H1 (cell line): ENCODE results near the gene CIDEA. TPM values are rescaled to one million over a fixed set of nuclear protein-coding genes. Genes with fewer than 3 reads are reported as not detected.

Experiments
- CTCF ChIA-PET: fragments of 300-600 bp; sonication (Branson Sonifier 250); formaldehyde crosslinking; loops from one replicate; lab custom pipeline; 2021; ENCODE audit not compliant: partially characterized antibody; lab: Charles Lee
- POLR2A ChIA-PET: fragments of 300-600 bp; sonication (Branson Sonifier 250); formaldehyde crosslinking; loops from one replicate; lab custom pipeline; 2021; ENCODE audit warnings: inconsistent platforms; ENCODE audit not compliant: partially characterized antibody; lab: Charles Lee
- DNase-seq, 2 experiments: peaks; one replicate each; pipeline versions ENCODE4 v3.0.0 to v3.0.0-alpha.2; 2010 to 2022; ENCODE audit warnings: low spot score in 2 of 2, low read depth in 1 of 2, mixed read lengths in 1 of 2
- FAIRE-seq: peaks from 2 replicates; lab custom pipeline; 2011; peaks lifted over from hg19 to GRCh38; lab: Jason Lieb, UNC
- H2AFZ ChIP-seq: 2 replicates; pipeline ENCODE4 v1.8.1; 2012; ENCODE audit warnings: low read length, inconsistent platforms
- H2AK5ac ChIP-seq: 2 replicates; pipeline ENCODE4 v1.6.1; 2013; ENCODE audit warnings: low read depth, low read length
- H2BK120ac ChIP-seq: replicated peaks from 2 replicates; pipeline ENCODE3; 2013; ENCODE audit warnings: low read depth, low read length, inconsistent platforms
- H2BK12ac ChIP-seq: 2 replicates; pipeline ENCODE4 v1.6.1; 2013; ENCODE audit warnings: low read depth, low read length
- H2BK15ac ChIP-seq: 2 replicates; pipeline ENCODE4 v1.6.1; 2013; ENCODE audit warnings: low read length
- H2BK20ac ChIP-seq: 2 replicates; pipeline ENCODE4 v1.6.1; 2013; ENCODE audit warnings: low read length
- H2BK5ac ChIP-seq: 2 replicates; pipeline ENCODE4 v1.6.1; 2013; ENCODE audit warnings: low read depth, low read length
- H3K14ac ChIP-seq: 2 replicates; pipeline ENCODE4 v1.6.1; 2013; ENCODE audit warnings: inconsistent platforms; ENCODE audit not compliant: insufficient read length
- H3K18ac ChIP-seq: 2 replicates; pipeline ENCODE4 v1.6.1; 2013; ENCODE audit warnings: low read length; ENCODE audit errors: extremely low read depth
- H3K23ac ChIP-seq: 2 replicates; pipeline ENCODE4 v1.6.1; 2013; ENCODE audit warnings: inconsistent platforms; ENCODE audit not compliant: insufficient read length
- H3K23me2 ChIP-seq: 2 replicates; pipeline ENCODE4 v1.6.1; 2013; ENCODE audit warnings: low read depth, low read length
- H3K27ac ChIP-seq: 2 replicates; pipeline ENCODE4 v1.6.1; 2011; ENCODE audit warnings: low read depth, low read length, inconsistent platforms
- H3K27me3 ChIP-seq, 4 experiments: replicated peaks in 1 of 4; 1 replicate in 1 of 4; 2 replicates in 3 of 4; pipeline versions ENCODE4 v1.6.1 to v1.8.1; 2011 to 2013; ENCODE audit warnings: low read length in 3 of 4, mild to moderate bottlenecking in 3 of 4, inconsistent platforms in 2 of 4, mixed read lengths in 2 of 4, moderate library complexity in 1 of 4; ENCODE audit not compliant: control insufficient read depth in 3 of 4, insufficient read depth in 3 of 4; ENCODE audit errors: extremely low read depth in 1 of 4
- H3K36me3 ChIP-seq, 4 experiments: 2 replicates each; pipeline versions ENCODE4 v1.6.1 to v1.8.1; 2011 to 2013; ENCODE audit warnings: mild to moderate bottlenecking in 4 of 4, low read length in 3 of 4, moderate library complexity in 2 of 4, control low read depth in 1 of 4, inconsistent platforms in 1 of 4; ENCODE audit not compliant: insufficient read depth in 4 of 4, control insufficient read depth in 2 of 4
- H3K4ac ChIP-seq: replicated peaks from 2 replicates; pipeline ENCODE3; 2013; ENCODE audit warnings: low read length, low read depth, mixed read lengths, inconsistent platforms; ENCODE audit not compliant: insufficient read length
- H3K4me1 ChIP-seq, 4 experiments: replicated peaks in 1 of 4; 1 replicate in 1 of 4; 2 replicates in 3 of 4; pipeline versions ENCODE4 v1.6.1 to v1.8.1; 2011 to 2013; ENCODE audit warnings: low read length in 3 of 4, inconsistent platforms in 2 of 4, mixed read lengths in 1 of 4; ENCODE audit not compliant: insufficient read depth in 4 of 4, control insufficient read depth in 3 of 4
- H3K4me2 ChIP-seq, 2 experiments: 2 replicates each; pipeline versions ENCODE4 v1.6.1 to v1.8.1; 2011 to 2013; ENCODE audit warnings: low read depth in 2 of 2, low read length in 2 of 2, control low read depth in 1 of 2, inconsistent platforms in 1 of 2, mild to moderate bottlenecking in 1 of 2; ENCODE audit not compliant: insufficient read depth in 1 of 2
- H3K4me3 ChIP-seq, 4 experiments: fragments of 200-600, 300-600 bp in 1 of 4; sonication (generic), shearing (Covaris generic), sonication (Bioruptor Twin) in 1 of 4; 2 replicates each; pipeline versions ENCODE4 v1.5.1 to v1.8.1; 2011 to 2016; ENCODE audit warnings: low read length in 4 of 4, low read depth in 3 of 4, control low read depth in 2 of 4, inconsistent platforms in 2 of 4, mild to moderate bottlenecking in 2 of 4, mixed read lengths in 1 of 4, moderate library complexity in 1 of 4; ENCODE audit not compliant: insufficient read depth in 2 of 4; ENCODE audit errors: extremely low read depth in 1 of 4
- H3K56ac ChIP-seq: replicated peaks from 2 replicates; pipeline ENCODE3; 2013; ENCODE audit warnings: low read depth, mild to moderate bottlenecking, mixed read lengths, low read length, inconsistent platforms; ENCODE audit not compliant: insufficient read length
- H3K79me1 ChIP-seq: 2 replicates; pipeline ENCODE4 v1.6.1; 2013; ENCODE audit warnings: low read depth, low read length, control low read depth
- H3K79me2 ChIP-seq, 2 experiments: 2 replicates each; pipeline versions ENCODE4 v1.6.1 to v1.8.1; 2012 to 2013; ENCODE audit warnings: low read length in 2 of 2, mild to moderate bottlenecking in 2 of 2, inconsistent platforms in 1 of 2; ENCODE audit not compliant: insufficient read depth in 2 of 2, control insufficient read depth in 1 of 2
- H3K9ac ChIP-seq, 4 experiments: replicated peaks in 1 of 4; 1 replicate in 1 of 4; 2 replicates in 3 of 4; pipeline versions ENCODE4 v1.6.1 to v1.8.1; 2011 to 2013; ENCODE audit warnings: low read depth in 3 of 4, low read length in 3 of 4, control low read depth in 2 of 4, mild to moderate bottlenecking in 2 of 4, moderate library complexity in 2 of 4, inconsistent platforms in 1 of 4; ENCODE audit errors: extremely low read depth in 1 of 4
- H3K9me3 ChIP-seq, 2 experiments: 2 replicates each; pipeline versions ENCODE4 v1.6.1 to v1.8.1; 2012 to 2013; ENCODE audit warnings: mild to moderate bottlenecking in 2 of 2, moderate library complexity in 2 of 2, control low read depth in 1 of 2, inconsistent platforms in 1 of 2, low read depth in 1 of 2, low read length in 1 of 2, mixed read lengths in 1 of 2; ENCODE audit not compliant: insufficient read depth in 2 of 2
- H4K20me1 ChIP-seq, 2 experiments: replicated peaks in 1 of 2; 2 replicates each; pipeline versions ENCODE3 to v1.8.1; 2011 to 2013; ENCODE audit warnings: inconsistent platforms in 2 of 2, low read length in 2 of 2, mild to moderate bottlenecking in 1 of 2; ENCODE audit not compliant: insufficient read depth in 2 of 2, control insufficient read depth in 1 of 2
- H4K5ac ChIP-seq: 2 replicates; pipeline ENCODE4 v1.6.1; 2013; ENCODE audit warnings: low read length, low read depth, mixed read lengths, inconsistent platforms; ENCODE audit not compliant: insufficient read length
- H4K8ac ChIP-seq: 2 replicates; pipeline ENCODE4 v1.8.0; 2013; ENCODE audit warnings: mild to moderate bottlenecking, moderate library complexity, low read length, inconsistent platforms; ENCODE audit not compliant: insufficient read depth; ENCODE audit errors: extremely low read depth
- H4K91ac ChIP-seq: replicated peaks from 2 replicates; pipeline ENCODE3; 2013; ENCODE audit warnings: low read length, mixed read lengths, inconsistent platforms; ENCODE audit not compliant: insufficient read length
- ATF3 ChIP-seq: IDR thresholded peaks from 2 replicates; pipeline ENCODE4 v1.6.1; 2011; ENCODE audit warnings: low read depth, mild to moderate bottlenecking, low read length; ENCODE audit not compliant: insufficient read depth
- CTBP2 ChIP-seq: IDR thresholded peaks from 2 replicates; pipeline ENCODE4 v1.7.0; 2011; ENCODE audit warnings: borderline replicate concordance, mild to moderate bottlenecking, moderate library complexity, mixed read lengths, low read length; ENCODE audit not compliant: insufficient read depth, insufficient read length
- EZH2 ChIP-seq: fragments of 200-600 bp; sonication (generic); IDR thresholded peaks from 2 replicates; pipeline ENCODE4 v1.7.1; 2012; ENCODE audit warnings: low read depth, mild to moderate bottlenecking, moderate library complexity, low read length, inconsistent platforms; ENCODE audit not compliant: severe bottlenecking
- GTF2F1 ChIP-seq: IDR thresholded peaks from 2 replicates; pipeline ENCODE4 v1.6.1; 2012; ENCODE audit warnings: low read depth, low read length, improper control_type of control experiment, borderline replicate concordance
- JUND ChIP-seq: IDR thresholded peaks from 2 replicates; pipeline ENCODE4 v1.6.1; 2011; ENCODE audit warnings: mild to moderate bottlenecking, improper control_type of control experiment, low read length
- RAD21 ChIP-seq, 2 experiments: IDR thresholded peaks in 1 of 2; conservative IDR thresholded peaks in 1 of 2; 2 replicates each; pipeline ENCODE4 v1.6.1; 2011; ENCODE audit warnings: low read depth in 2 of 2, low read length in 2 of 2, improper control_type of control experiment in 1 of 2, inconsistent platforms in 1 of 2, mild to moderate bottlenecking in 1 of 2, moderate library complexity in 1 of 2
- SIN3A ChIP-seq, 2 experiments: IDR thresholded peaks in 1 of 2; conservative IDR thresholded peaks in 1 of 2; 2 replicates each; pipeline ENCODE4 v1.6.1; 2011 to 2012; ENCODE audit warnings: low read length in 2 of 2, improper control_type of control experiment in 1 of 2, low read depth in 1 of 2, mild to moderate bottlenecking in 1 of 2
- SUZ12 ChIP-seq: fragments of 200-600 bp; sonication (generic); IDR thresholded peaks from 2 replicates; pipeline ENCODE4 v1.6.1; 2012; ENCODE audit warnings: mild to moderate bottlenecking, inconsistent platforms, low read length, moderate library complexity, mixed read lengths
- TAF7 ChIP-seq: optimal IDR thresholded peaks from 2 replicates; pipeline ENCODE3; 2011; ENCODE audit warnings: low read depth, mild to moderate bottlenecking, inconsistent platforms, low read length, moderate library complexity, borderline replicate concordance
- TBP ChIP-seq: IDR thresholded peaks from 2 replicates; pipeline ENCODE4 v1.6.1; 2011; ENCODE audit warnings: low read depth, low read length, improper control_type of control experiment
- ZNF274 ChIP-seq: IDR thresholded peaks from 2 replicates; pipeline ENCODE4 v1.7.0; 2012; ENCODE audit warnings: low read length, borderline replicate concordance; ENCODE audit errors: extremely low read depth
- WGBS, 2 experiments: shearing (Covaris generic) in 1 of 2; methylation state at CpG; one replicate each; pipeline versions ENCODE4 v1.1.6 to v1.1.7; 2013 to 2015; ENCODE audit warnings: low lambda C conversion rate in 2 of 2, mixed read lengths in 2 of 2, inconsistent platforms in 1 of 2, low coverage in 1 of 2, missing lambda C conversion rate in 1 of 2; ENCODE audit not compliant: insufficient replicate concordance in 2 of 2, insufficient coverage in 1 of 2, insufficient read length in 1 of 2; ENCODE audit errors: extremely low coverage in 1 of 2, missing lambda C conversion rate in 1 of 2; 5-methylcytosine and 5-hydroxymethylcytosine counted together
- polyA plus RNA-seq, 7 experiments: library from polyadenylated mRNA; depleted of rRNA in 3 of 7; stranded (reverse) in 5 of 7; unstranded in 2 of 7; fragments of >200 nt in 5 of 7; fragments of 200-250 nt in 2 of 7; gene quantifications; 1 replicate in 5 of 7; 2 replicates in 1 of 7; 4 replicates in 1 of 7; pipeline versions ENCODE4 v1.2.1 to v1.2.3, GENCODE V29; 2011 to 2013; ENCODE audit warnings: missing spikeins in 2 of 7, mixed read lengths in 2 of 7
- total RNA-seq: library from RNA; stranded (reverse); fragmentation: NEBNext Ultra II Directional; extraction: Animal tissue kit (Norgen Biotek cat#: 25700); gene quantifications from 2 replicates; pipeline ENCODE4 v1.2.1, GENCODE V29; 2021

Gene CIDEA
- total and polyA plus RNA-seq, 2 of the 8 experiments (the other 6 are each of a cell fraction or from before 2014, with no cell fraction given): not detected

- no peak overlapping the region for H4K91ac ChIP-seq
- H3K9me3 ChIP-seq: no peaks in the 10 kb centered on the region
- WGBS, 2 experiments: 4% methylated on average over 20 of the region's 20 CpGs; no CpG with 5 or more reads in 1 of the 2 experiments
- H2AK5ac ChIP-seq: no peak overlapping the region
- CTCF ChIA-PET: interaction anchor here (0.7 to 4.1 kb wide), 9 partner anchors 9 to 161 kb away, joined by 3 to 14 read pairs (median 4); no protein-coding TSS in a partner anchor
- H3K36me3 ChIP-seq: no peaks in the 10 kb centered on the region
- H3K79me1 ChIP-seq: no peaks in the 10 kb centered on the region
- H2BK5ac ChIP-seq: no peak overlapping the region
- H2BK15ac ChIP-seq: no peak overlapping the region
- POLR2A ChIA-PET: interaction anchor here (0.5 to 1.0 kb wide), 2 partner anchors 166 to 174 kb away, joined by 3 read pairs; no protein-coding TSS in a partner anchor
- H4K8ac ChIP-seq: no peak overlapping the region
- no peaks in the 10 kb centered on the region for H3K79me2 ChIP-seq
- no peak overlapping the region for H4K5ac ChIP-seq
- H2BK20ac ChIP-seq: 0 out of 2 replicates have a peak overlapping the region, but pooled peaks have one; percentile 18
- H3K27ac ChIP-seq: no peak overlapping the region
- H2AFZ ChIP-seq: peak overlapping the region; percentile 86; the same call in 1 of the 2 replicates
- H3K27me3 ChIP-seq: peaks cover 38 to 60% (median 55%) of the 10 kb centered on the region in 4 experiments
- no peak overlapping the region for H3K14ac ChIP-seq
- H3K9ac ChIP-seq: no peak overlapping the region
- peak in 1 of 2 experiments; percentile 64 for DNase-seq
- H3K23me2 ChIP-seq: peaks cover 18% of the 10 kb centered on the region; the same call in 1 of the 2 replicates
- H2BK120ac ChIP-seq: no peak overlapping the region
- peak overlapping the region; percentile 71 to 99 for H3K4me2 ChIP-seq
- no peak overlapping the region for H3K4ac ChIP-seq
- H2BK12ac ChIP-seq: peak overlapping the region; percentile 60; the same call in 1 of the 2 replicates
- peak overlapping the region; percentile 51; the same call in 1 of the 2 replicates for H3K18ac ChIP-seq
- FAIRE-seq: no peak
- peaks cover 2 to 11% (median 6%) of the 10 kb centered on the region in 4 experiments for H3K4me1 ChIP-seq
- H3K23ac ChIP-seq: no peak overlapping the region
- H3K56ac ChIP-seq: no peak overlapping the region
- H3K4me3 ChIP-seq: peak overlapping the region; percentile 39 to 67 (median 46); a peak in 7 of 8 replicates
- peaks cover 1 to 2% of the 10 kb centered on the region in 2 experiments for H4K20me1 ChIP-seq
- no peak for TF ChIP-seq RAD21 (IDR thresholded peaks at IDR 0.05 in 1 of 2, conservative IDR thresholded peaks at IDR 0.05 in 1 of 2; ENCODE audit: low read depth in 2 of 2, low read length in 2 of 2)
- TF ChIP-seq GTF2F1: no peak
- no peak for TF ChIP-seq ZNF274
- TF ChIP-seq JUND: no peak
- TF ChIP-seq CTBP2: no peak
- TF ChIP-seq ATF3: no peak
- TF ChIP-seq TAF7: no peak
- no peak for TF ChIP-seq TBP
- no peak for TF ChIP-seq SIN3A (conservative IDR thresholded peaks at IDR 0.05 in 1 of 2, IDR thresholded peaks at IDR 0.05 in 1 of 2; ENCODE audit: low read depth in 1 of 2, low read length in 2 of 2)
- TF ChIP-seq EZH2: no peak
- peak; percentile 80; the same call in 1 of the 2 replicates for TF ChIP-seq SUZ12
Observed at GRCh38 chr18:12253663-12254135, 462 bp upstream of the CIDEA start.
